ENCODE measurements around the gene UBE2E2. TPM values are rescaled to one million over a fixed set of nuclear protein-coding genes. Genes with fewer than 3 reads are reported as not detected.

The UBE2E2 gene
- total and polyA plus RNA-seq, 2 experiments from 2014 or later: 29.0 to 75.4 TPM

DNA sequence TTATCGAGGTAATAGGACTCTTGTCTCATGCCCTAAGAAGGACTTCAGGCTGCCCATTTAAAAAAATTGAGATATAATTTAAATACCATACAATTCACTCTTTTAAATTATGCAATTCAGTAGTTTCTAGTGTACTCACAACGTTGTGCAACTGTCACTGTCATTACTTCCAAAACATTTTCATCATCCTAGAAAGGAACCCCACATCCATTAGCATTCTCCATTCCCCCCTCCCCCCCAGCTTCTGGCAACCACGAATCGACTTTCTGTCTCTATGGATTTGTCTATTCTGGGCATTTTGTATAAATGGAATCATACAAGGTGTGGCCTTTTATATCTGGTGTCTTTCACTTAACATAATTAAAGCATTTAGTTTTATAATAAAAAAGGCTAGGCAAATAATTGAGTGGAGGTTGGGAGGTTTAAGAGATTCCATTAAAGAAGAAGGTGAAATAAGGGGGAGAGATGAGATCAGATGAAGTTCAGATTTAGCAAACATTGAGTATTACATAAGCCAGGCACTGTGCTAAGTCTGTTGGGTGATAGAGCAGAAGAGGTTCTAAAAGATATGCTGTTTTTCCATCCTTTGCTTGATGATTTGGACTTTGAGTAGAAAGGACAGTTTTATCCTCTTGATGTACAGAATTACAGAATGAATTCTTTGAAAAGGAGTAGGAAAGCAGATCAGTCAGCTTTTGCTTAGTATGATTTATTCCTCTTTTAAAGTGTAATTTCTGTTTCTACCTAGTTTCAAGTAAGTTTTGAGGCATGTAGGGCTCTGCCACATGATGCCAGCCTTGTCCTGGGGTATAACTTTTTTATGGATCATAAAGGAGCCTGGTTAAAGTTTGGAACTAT is 36.3 kb downstream of the UBE2E2 start:
- no peak for TF ChIP-seq EZH2 (IDR thresholded peaks at IDR 0.05; ENCODE audit: insufficient read depth, poor library complexity, severe bottlenecking)
- TF ChIP-seq EZH2phosphoT487 (IDR thresholded peaks at IDR 0.05; ENCODE audit: insufficient read depth, low read depth): no peak
- Histone ChIP-seq H3K27ac (no peak overlapping the region), H3K4me2 (ENCODE audit: unreplicated experiment) (no peak overlapping the region), H4K20me1 (ENCODE audit: insufficient read depth) (0 out of 2 replicates have a peak, but pooled peaks cover 2% of the 10 kb centered on the region), H3K9me3 (ENCODE audit: low read depth) (no peaks in the 10 kb centered on the region), H3K27me3 (replicated peaks; ENCODE audit: insufficient read depth) (no peaks in the 10 kb centered on the region), H3K9me2 (ENCODE audit: insufficient read depth) (no peaks in the 10 kb centered on the region; the same call in 1 of the 2 replicates), H3K36me3 (ENCODE audit: low read depth) (no peaks in the 10 kb centered on the region), H3K4me3 (no peak overlapping the region), H3K79me2 (ENCODE audit: insufficient read depth) (peaks cover 94% of the 10 kb centered on the region), H3K9ac (no peak overlapping the region), H2AFZ (no peak overlapping the region), H3K4me1 (ENCODE audit: insufficient read depth) (0 out of 2 replicates have a peak, but pooled peaks cover 3% of the 10 kb centered on the region), H3F3A (ENCODE audit: insufficient read depth) (no peaks in the 10 kb centered on the region)
- in situ Hi-C loops (cut with MboI): no loop called here
- WGBS, 2 experiments (ENCODE audit: low coverage in 1 of 2, low lambda C conversion rate in 2 of 2, missing lambda C conversion rate in 2 of 2): 76 to 77% methylated on average over 4 of the region's 4 CpGs
- no peak for DNase-seq

DNA sequence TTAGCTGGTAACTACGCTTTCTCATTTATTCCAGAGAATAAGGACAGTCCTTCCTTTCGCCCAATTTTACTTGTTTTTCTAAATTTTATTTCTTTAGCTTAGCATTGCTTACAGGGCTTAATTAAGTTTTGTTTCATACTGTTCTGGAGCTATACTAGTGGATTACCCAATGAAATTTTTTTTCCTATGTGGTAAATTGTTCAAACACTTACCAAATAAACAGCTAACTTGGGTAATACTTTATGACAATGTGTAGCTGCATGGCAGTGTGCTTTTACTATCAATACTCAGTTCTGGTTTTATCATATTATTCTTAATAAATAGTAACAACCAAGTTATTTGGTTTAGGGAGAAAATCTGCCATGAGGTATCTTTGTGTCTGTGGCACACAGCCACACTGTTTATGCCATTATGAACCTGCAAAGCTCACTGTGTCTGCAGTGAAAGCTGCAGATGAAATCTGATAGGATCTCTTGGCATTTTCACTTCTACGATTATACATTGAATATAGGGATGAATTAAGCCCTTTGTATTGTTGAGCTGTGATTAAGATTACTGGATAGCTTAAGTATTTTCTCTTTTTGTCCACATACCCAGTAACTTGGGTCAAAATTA is 37.2 kb downstream of the UBE2E2 start:
- 72 to 82% methylated on average over 3 of the region's 3 CpGs for WGBS, 2 experiments (ENCODE audit: low coverage in 1 of 2, low lambda C conversion rate in 2 of 2, missing lambda C conversion rate in 2 of 2)
- 0 out of 2 replicates have a peak, but pooled peaks cover 3% of the 10 kb centered on the region for H3K4me1 ChIP-seq (ENCODE audit: insufficient read depth)
- no peaks in the 10 kb centered on the region for H3K36me3 ChIP-seq (ENCODE audit: low read depth)
- H3K4me3 ChIP-seq: no peak overlapping the region
- H3K9me2 ChIP-seq (ENCODE audit: insufficient read depth): no peaks in the 10 kb centered on the region; the same call in 1 of the 2 replicates
- H3K27ac ChIP-seq: no peak overlapping the region
- in situ Hi-C loops (cut with MboI): no loop called here
- no peaks in the 10 kb centered on the region for H3K27me3 ChIP-seq (replicated peaks; ENCODE audit: insufficient read depth)
- H3K4me2 ChIP-seq (ENCODE audit: unreplicated experiment): no peak overlapping the region
- no peak for TF ChIP-seq EZH2phosphoT487 (IDR thresholded peaks at IDR 0.05; ENCODE audit: insufficient read depth, low read depth)
- no peak for TF ChIP-seq EZH2 (IDR thresholded peaks at IDR 0.05; ENCODE audit: insufficient read depth, poor library complexity, severe bottlenecking)
- no peak overlapping the region for H3K9ac ChIP-seq
- peaks cover 92% of the 10 kb centered on the region for H3K79me2 ChIP-seq (ENCODE audit: insufficient read depth)
- no peaks in the 10 kb centered on the region for H3K9me3 ChIP-seq (ENCODE audit: low read depth)
- no peaks in the 10 kb centered on the region for H3F3A ChIP-seq (ENCODE audit: insufficient read depth)
- no peak overlapping the region for H2AFZ ChIP-seq
- 0 out of 2 replicates have a peak, but pooled peaks cover 2% of the 10 kb centered on the region for H4K20me1 ChIP-seq (ENCODE audit: insufficient read depth)
- DNase-seq: no peak

GRCh38 chr3:23241256-23241655 is 38.1 kb downstream of the UBE2E2 start:
- H3K27me3 ChIP-seq (replicated peaks; ENCODE audit: insufficient read depth): no peaks in the 10 kb centered on the region
- 0 out of 2 replicates have a peak, but pooled peaks cover 3% of the 10 kb centered on the region for H3K4me1 ChIP-seq (ENCODE audit: insufficient read depth)
- no peak for TF ChIP-seq EZH2phosphoT487 (IDR thresholded peaks at IDR 0.05; ENCODE audit: insufficient read depth, low read depth)
- TF ChIP-seq EZH2 (IDR thresholded peaks at IDR 0.05; ENCODE audit: insufficient read depth, poor library complexity, severe bottlenecking): no peak
- H3K4me3 ChIP-seq: no peak overlapping the region
- H2AFZ ChIP-seq: no peak overlapping the region
- no peak for DNase-seq
- H4K20me1 ChIP-seq (ENCODE audit: insufficient read depth): 0 out of 2 replicates have a peak, but pooled peaks cover 2% of the 10 kb centered on the region
- WGBS, 2 experiments (ENCODE audit: low coverage in 1 of 2, low lambda C conversion rate in 2 of 2, missing lambda C conversion rate in 2 of 2): 83 to 87% methylated on average over 5 of the region's 5 CpGs
- H3K9me3 ChIP-seq (ENCODE audit: low read depth): no peaks in the 10 kb centered on the region
- H3K4me2 ChIP-seq (ENCODE audit: unreplicated experiment): no peak overlapping the region
- no peak overlapping the region for H3K9ac ChIP-seq
- in situ Hi-C loops (cut with MboI): no loop called here
- no peaks in the 10 kb centered on the region; the same call in 1 of the 2 replicates for H3K9me2 ChIP-seq (ENCODE audit: insufficient read depth)
- H3K36me3 ChIP-seq (ENCODE audit: low read depth): no peaks in the 10 kb centered on the region
- H3F3A ChIP-seq (ENCODE audit: insufficient read depth): no peaks in the 10 kb centered on the region
- peaks cover 91% of the 10 kb centered on the region for H3K79me2 ChIP-seq (ENCODE audit: insufficient read depth)
- no peak overlapping the region for H3K27ac ChIP-seq

GRCh38 chr3:23242106-23242505 is 39.0 kb downstream of the UBE2E2 start:
- in situ Hi-C loops (cut with MboI): no loop called here
- no peaks in the 10 kb centered on the region; the same call in 1 of the 2 replicates for H3K9me2 ChIP-seq (ENCODE audit: insufficient read depth)
- H3K27me3 ChIP-seq (replicated peaks; ENCODE audit: insufficient read depth): no peaks in the 10 kb centered on the region
- H3K4me2 ChIP-seq (ENCODE audit: unreplicated experiment): no peak overlapping the region
- peaks cover 89% of the 10 kb centered on the region for H3K79me2 ChIP-seq (ENCODE audit: insufficient read depth)
- peaks cover 2% of the 10 kb centered on the region; the same call in 1 of the 2 replicates for H4K20me1 ChIP-seq (ENCODE audit: insufficient read depth)
- no peak overlapping the region for H3K9ac ChIP-seq
- WGBS, 2 experiments (ENCODE audit: low coverage in 1 of 2, low lambda C conversion rate in 2 of 2, missing lambda C conversion rate in 2 of 2): 99 to 100% methylated on average over 2 of the region's 2 CpGs
- H2AFZ ChIP-seq: no peak overlapping the region
- no peaks in the 10 kb centered on the region for H3F3A ChIP-seq (ENCODE audit: insufficient read depth)
- H3K4me1 ChIP-seq (ENCODE audit: insufficient read depth): 0 out of 2 replicates have a peak, but pooled peaks cover 3% of the 10 kb centered on the region
- no peak for DNase-seq
- no peaks in the 10 kb centered on the region for H3K9me3 ChIP-seq (ENCODE audit: low read depth)
- no peak overlapping the region for H3K4me3 ChIP-seq
- H3K36me3 ChIP-seq (ENCODE audit: low read depth): no peaks in the 10 kb centered on the region
- H3K27ac ChIP-seq: no peak overlapping the region
- TF ChIP-seq EZH2 (IDR thresholded peaks at IDR 0.05; ENCODE audit: insufficient read depth, poor library complexity, severe bottlenecking) (no peak), EZH2phosphoT487 (IDR thresholded peaks at IDR 0.05; ENCODE audit: insufficient read depth, low read depth) (no peak)
